Measurements from ENCODE around the gene HIF1A. TPM values are rescaled to one million over a fixed set of nuclear protein-coding genes. Genes with fewer than 3 reads are reported as not detected.

HIF1A gene
- 10 to 100 TPM; 48.8 to 88.8 (median 57.4) TPM for total RNA-seq

- DNase-seq (ENCODE audit: low spot score in 2 of 2) = peak; percentile 96 to 99
- WGBS, 2 donors = 1% methylated on average over 40 to 54 of the region's 68 CpGs
- TF ChIP-seq CTCF (IDR thresholded peaks at IDR 0.05) (no peak), POLR2A (IDR thresholded peaks at IDR 0.05) (peak in 1 of 2 donors; percentile 86)
- intact Hi-C loops (cut with DNase I; ENCODE audit: low total_unique reads) = loop anchor here (10.0 kb wide), 1 partner anchor 200 kb away; no protein-coding TSS in a partner anchor
- peak within 1 kb of the TSS; percentile 93 for H3K4me3 ChIP-seq (ENCODE audit: low read depth, poor library complexity, severe bottlenecking)
These were observed at the start of gene HIF1A for GRCh38 chr14:61694830-61695694. Gene HIF1A, plus strand, starts transcription at chr14:61695513. Its CDS starts 292 bp downstream, at chr14:61695805.

- intact Hi-C loops (cut with DNase I; ENCODE audit: low total_unique reads) = no loop called here
- no peak overlapping the region for H3K4me3 ChIP-seq (ENCODE audit: low read depth, poor library complexity, severe bottlenecking)
- WGBS, 2 donors = 49 to 60% methylated on average over 5 of the region's 5 CpGs
- no peak for DNase-seq (ENCODE audit: low spot score in 2 of 2)
- TF ChIP-seq CTCF (IDR thresholded peaks at IDR 0.05) = no peak
- TF ChIP-seq POLR2A (IDR thresholded peaks at IDR 0.05) = no peak
These were observed 48.8 kb upstream of the HIF1A start for GRCh38 chr14:61646366-61647116.

- intact Hi-C loops (cut with DNase I; ENCODE audit: low total_unique reads) = no loop called here
- 57 to 61% methylated on average over 5 of the region's 5 CpGs for WGBS, 2 donors
- DNase-seq (ENCODE audit: low spot score in 2 of 2) = no peak
- H3K4me3 ChIP-seq (ENCODE audit: low read depth, poor library complexity, severe bottlenecking) = no peak overlapping the region
- no peak for TF ChIP-seq POLR2A (IDR thresholded peaks at IDR 0.05)
- TF ChIP-seq CTCF (IDR thresholded peaks at IDR 0.05) = no peak
These were observed 47.6 kb upstream of the HIF1A start for GRCh38 chr14:61647704-61648103.

- TF ChIP-seq CTCF (IDR thresholded peaks at IDR 0.05) = no peak
- no peak for TF ChIP-seq POLR2A (IDR thresholded peaks at IDR 0.05)
- DNase-seq (ENCODE audit: low spot score in 2 of 2) = no peak
- intact Hi-C loops (cut with DNase I; ENCODE audit: low total_unique reads) = no loop called here
- H3K4me3 ChIP-seq (ENCODE audit: low read depth, poor library complexity, severe bottlenecking) = no peak overlapping the region
These were observed 46.9 kb upstream of the HIF1A start for GRCh38 chr14:61648377-61648776.

GRCh38 chr14:61649283-61649682 is 46.0 kb upstream of the HIF1A start:
- TF ChIP-seq POLR2A (IDR thresholded peaks at IDR 0.05) = no peak
- WGBS, 2 donors = 87 to 89% methylated on average over 4 of the region's 4 CpGs
- intact Hi-C loops (cut with DNase I; ENCODE audit: low total_unique reads) = no loop called here
- H3K4me3 ChIP-seq (ENCODE audit: low read depth, poor library complexity, severe bottlenecking) = no peak overlapping the region
- no peak for DNase-seq (ENCODE audit: low spot score in 2 of 2)

- WGBS, 2 donors = 91 to 96% methylated on average over 4 of the region's 4 CpGs
- TF ChIP-seq CTCF (IDR thresholded peaks at IDR 0.05) (no peak), POLR2A (IDR thresholded peaks at IDR 0.05) (no peak)
- no peak overlapping the region for H3K4me3 ChIP-seq (ENCODE audit: low read depth, poor library complexity, severe bottlenecking)
- no peak for DNase-seq (ENCODE audit: low spot score in 2 of 2)
- intact Hi-C loops (cut with DNase I; ENCODE audit: low total_unique reads) = no loop called here
These were observed 44.0 kb upstream of the HIF1A start for GRCh38 chr14:61651355-61651754.

Data from lower leg skin (tissue), 4 donors.